Measurements from ENCODE around the gene B3GNT3. TPM values are rescaled to one million over a fixed set of nuclear protein-coding genes. Genes with fewer than 3 reads are reported as not detected.

The B3GNT3 gene
- total RNA-seq, 1 donor from 2014 or later, result 0.36 TPM

- no peaks in the 10 kb centered on the region for H3K27me3 ChIP-seq (ENCODE audit: insufficient read depth, low read length)
- Mint-ChIP-seq H3K27ac (ENCODE audit: unreplicated experiment) (no peak overlapping the region), H3K4me1 (ENCODE audit: low read depth, unreplicated experiment) (no peaks in the 10 kb centered on the region), H3K4me3 (ENCODE audit: unreplicated experiment) (no peak overlapping the region), H3K36me3 (ENCODE audit: low read depth, unreplicated experiment) (peaks cover 3% of the 10 kb centered on the region), H3K9me3 (ENCODE audit: unreplicated experiment) (peaks cover 2% of the 10 kb centered on the region), H3K27me3 (ENCODE audit: low read depth, unreplicated experiment) (peaks cover 52% of the 10 kb centered on the region)
- no peaks in the 10 kb centered on the region for H3K79me2 ChIP-seq (ENCODE audit: insufficient read depth, low read length)
- TF ChIP-seq EZH2 (IDR thresholded peaks at IDR 0.05; ENCODE audit: insufficient read depth, low read length) (no peak), CTCF (IDR thresholded peaks at IDR 0.05; ENCODE audit: insufficient read depth, low read depth, low read length) (no peak)
- DNase-seq (ENCODE audit: low read depth) (no peak), FAIRE-seq (no peak)
- H2AFZ ChIP-seq (ENCODE audit: low read depth, low read length), result no peak overlapping the region
- no peaks in the 10 kb centered on the region for H3K4me1 ChIP-seq (ENCODE audit: insufficient read depth, low read length)
- no peaks in the 10 kb centered on the region for H3K36me3 ChIP-seq (ENCODE audit: insufficient read depth, low read length)
- no peak overlapping the region for H3K27ac ChIP-seq (ENCODE audit: low read depth, low read length)
- no peak overlapping the region for H3K4me3 ChIP-seq (ENCODE audit: insufficient read depth, low read depth, low read length)
- no peaks in the 10 kb centered on the region for H4K20me1 ChIP-seq (ENCODE audit: insufficient read depth, low read length)
- no peaks in the 10 kb centered on the region for H3K9me3 ChIP-seq (ENCODE audit: insufficient read depth, low read depth, low read length)
- H3K4me2 ChIP-seq (ENCODE audit: low read length), result no peak overlapping the region
- no peak overlapping the region for H3K9ac ChIP-seq (ENCODE audit: low read length)
Measured at GRCh38 chr19:17840019-17840418, 45.1 kb downstream of the B3GNT3 start.

- H3K36me3 Mint-ChIP-seq (ENCODE audit: low read depth, unreplicated experiment), result peaks cover 3% of the 10 kb centered on the region
- H3K9me3 Mint-ChIP-seq (ENCODE audit: unreplicated experiment), result peaks cover 2% of the 10 kb centered on the region
- FAIRE-seq (no peak), DNase-seq (ENCODE audit: low read depth) (no peak)
- H3K9ac ChIP-seq (ENCODE audit: low read length), result no peak overlapping the region
- H3K4me3 Mint-ChIP-seq (ENCODE audit: unreplicated experiment), result peak overlapping the region; percentile 76
- no peaks in the 10 kb centered on the region for H4K20me1 ChIP-seq (ENCODE audit: insufficient read depth, low read length)
- peak overlapping the region; percentile 83 for H3K4me2 ChIP-seq (ENCODE audit: low read length)
- H3K79me2 ChIP-seq (ENCODE audit: insufficient read depth, low read length), result no peaks in the 10 kb centered on the region
- H3K27ac Mint-ChIP-seq (ENCODE audit: unreplicated experiment), result no peak overlapping the region
- no peaks in the 10 kb centered on the region for H3K4me1 ChIP-seq (ENCODE audit: insufficient read depth, low read length)
- no peaks in the 10 kb centered on the region for H3K36me3 ChIP-seq (ENCODE audit: insufficient read depth, low read length)
- H3K27ac ChIP-seq (ENCODE audit: low read depth, low read length), result no peak overlapping the region
- no peak overlapping the region for H3K4me3 ChIP-seq (ENCODE audit: insufficient read depth, low read depth, low read length)
- H3K27me3 ChIP-seq (ENCODE audit: insufficient read depth, low read length), result no peaks in the 10 kb centered on the region
- H3K4me1 Mint-ChIP-seq (ENCODE audit: low read depth, unreplicated experiment), result no peaks in the 10 kb centered on the region
- peak overlapping the region; percentile 42 for H2AFZ ChIP-seq (ENCODE audit: low read depth, low read length)
- peaks cover 42% of the 10 kb centered on the region for H3K27me3 Mint-ChIP-seq (ENCODE audit: low read depth, unreplicated experiment)
- TF ChIP-seq EZH2 (IDR thresholded peaks at IDR 0.05; ENCODE audit: insufficient read depth, low read length) (no peak), CTCF (IDR thresholded peaks at IDR 0.05; ENCODE audit: insufficient read depth, low read depth, low read length) (no peak)
- no peaks in the 10 kb centered on the region for H3K9me3 ChIP-seq (ENCODE audit: insufficient read depth, low read depth, low read length)
Measured at GRCh38 chr19:17841371-17841809, 46.5 kb downstream of the B3GNT3 start.

GRCh38 chr19:17841810-17842662, 47.1 kb downstream of the B3GNT3 start:
- H2AFZ ChIP-seq (ENCODE audit: low read depth, low read length), result peak overlapping the region; percentile 85

More at GRCh38 chr19:17841810-17842662, 47.1 kb downstream of the B3GNT3 start:
- H3K27ac ChIP-seq (ENCODE audit: low read depth, low read length), result no peak overlapping the region
- H3K79me2 ChIP-seq (ENCODE audit: insufficient read depth, low read length), result no peaks in the 10 kb centered on the region
- peak overlapping the region; percentile 83 for H3K4me2 ChIP-seq (ENCODE audit: low read length)
- DNase-seq (ENCODE audit: low read depth) (peak; percentile 49), FAIRE-seq (no peak)
- no peak for TF ChIP-seq CTCF (IDR thresholded peaks at IDR 0.05; ENCODE audit: insufficient read depth, low read depth, low read length)
- no peak for TF ChIP-seq EZH2 (IDR thresholded peaks at IDR 0.05; ENCODE audit: insufficient read depth, low read length)
- peak overlapping the region; percentile 29 for H3K4me3 ChIP-seq (ENCODE audit: insufficient read depth, low read depth, low read length)
- no peaks in the 10 kb centered on the region for H3K4me1 ChIP-seq (ENCODE audit: insufficient read depth, low read length)
- Mint-ChIP-seq H3K9me3 (ENCODE audit: unreplicated experiment) (peaks cover 2% of the 10 kb centered on the region), H3K27ac (ENCODE audit: unreplicated experiment) (no peak overlapping the region), H3K4me3 (ENCODE audit: unreplicated experiment) (peak overlapping the region; percentile 73), H3K27me3 (ENCODE audit: low read depth, unreplicated experiment) (peaks cover 38% of the 10 kb centered on the region), H3K36me3 (ENCODE audit: low read depth, unreplicated experiment) (peaks cover 3% of the 10 kb centered on the region), H3K4me1 (ENCODE audit: low read depth, unreplicated experiment) (no peaks in the 10 kb centered on the region)
- H3K36me3 ChIP-seq (ENCODE audit: insufficient read depth, low read length), result no peaks in the 10 kb centered on the region
- no peaks in the 10 kb centered on the region for H4K20me1 ChIP-seq (ENCODE audit: insufficient read depth, low read length)
- peak overlapping the region; percentile 40 for H3K9ac ChIP-seq (ENCODE audit: low read length)
- no peaks in the 10 kb centered on the region for H3K9me3 ChIP-seq (ENCODE audit: insufficient read depth, low read depth, low read length)
- H3K27me3 ChIP-seq (ENCODE audit: insufficient read depth, low read length), result no peaks in the 10 kb centered on the region

Measured in astrocyte (in vitro differentiated cells and primary cell).